ENCODE results near the gene SLX4IP. TPM values are rescaled to one million over a fixed set of nuclear protein-coding genes. Genes with fewer than 3 reads are reported as not detected.

SLX4IP gene
- total RNA-seq, 1 experiment from 2014 or later = 6.4 TPM

DNA sequence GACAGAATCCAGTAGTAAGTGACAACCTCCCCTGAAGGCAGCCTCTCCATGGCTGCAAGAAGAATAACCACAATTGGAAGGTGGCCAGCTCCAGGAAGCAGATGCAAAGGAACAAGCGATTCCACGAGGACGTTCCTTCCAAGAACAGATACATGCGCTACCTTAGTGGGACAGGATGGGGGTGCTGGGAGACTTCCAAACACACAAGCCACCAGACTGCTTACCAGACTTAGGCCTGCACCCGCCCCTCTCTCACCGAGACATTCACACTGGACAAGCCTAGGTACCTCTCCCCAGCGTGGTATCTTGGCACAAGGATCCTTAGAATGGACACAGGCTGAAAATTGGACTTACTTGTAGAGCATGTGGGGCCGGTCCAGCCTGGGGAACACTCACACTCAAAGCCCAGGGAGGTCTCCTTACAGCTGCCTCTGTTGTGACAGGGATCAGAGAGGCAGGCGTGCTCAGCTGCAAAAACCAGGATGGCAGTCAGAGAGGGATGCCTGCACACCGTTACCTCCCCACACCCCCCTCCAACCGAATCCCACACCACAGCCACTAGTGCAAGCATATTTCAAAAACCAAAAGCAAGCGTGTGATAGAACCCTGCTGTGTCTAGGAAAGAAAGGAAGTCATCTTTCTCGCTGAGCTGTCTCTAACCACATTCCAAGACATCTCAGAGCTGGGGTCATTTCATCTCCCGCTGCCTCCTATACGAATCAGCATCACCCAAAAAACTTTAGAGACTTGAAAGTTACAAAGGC, 216.3 kb downstream of the SLX4IP start:
- Histone ChIP-seq H3K27ac (ENCODE audit: low read length) (no peak overlapping the region), H3K4me1 (ENCODE audit: insufficient read depth, low read length) (peaks cover 17% of the 10 kb centered on the region), H3K36me3 (ENCODE audit: low read depth, low read length) (peaks cover 98% of the 10 kb centered on the region), H3K4me2 (ENCODE audit: low read length) (no peak overlapping the region), H3K4me3 (ENCODE audit: low read length) (no peak overlapping the region), H3K79me2 (ENCODE audit: low read length) (peaks cover 52% of the 10 kb centered on the region), H4K20me1 (ENCODE audit: low read length) (peaks cover 62% of the 10 kb centered on the region), H2AFZ (ENCODE audit: low read length) (no peak overlapping the region), H3K9ac (ENCODE audit: low read length) (no peak overlapping the region), H3K27me3 (ENCODE audit: low read length) (no peaks in the 10 kb centered on the region), H3F3A (ENCODE audit: low read length, unreplicated experiment) (peaks cover 3% of the 10 kb centered on the region), H3K9me3 (ENCODE audit: low read length) (no peaks in the 10 kb centered on the region), H3K9me2 (replicated peaks; ENCODE audit: low read length) (no peaks in the 10 kb centered on the region)
- DNase-seq (no peak), ATAC-seq (no peak)
- intact Hi-C loops (cut with micrococcal nuclease) = loop anchor here (5.0 kb wide), 1 partner anchor 99 kb away; no protein-coding TSS in a partner anchor
- POLR2A ChIA-PET (ENCODE audit: unreplicated experiment) = interaction anchor here (0.6 kb wide), 1 partner anchor 615 kb away, joined by 9 read pairs; no protein-coding TSS in a partner anchor
- BruUV-seq (replicated peaks) = no TSS peak
- TF ChIP-seq EZH2 (IDR thresholded peaks at IDR 0.05; ENCODE audit: low read length, unreplicated experiment) = no peak
- TF ChIP-seq EZH2phosphoT487 (IDR thresholded peaks at IDR 0.05; ENCODE audit: borderline replicate concordance, low read length) = no peak
- TF ChIP-seq, protein P1, sequence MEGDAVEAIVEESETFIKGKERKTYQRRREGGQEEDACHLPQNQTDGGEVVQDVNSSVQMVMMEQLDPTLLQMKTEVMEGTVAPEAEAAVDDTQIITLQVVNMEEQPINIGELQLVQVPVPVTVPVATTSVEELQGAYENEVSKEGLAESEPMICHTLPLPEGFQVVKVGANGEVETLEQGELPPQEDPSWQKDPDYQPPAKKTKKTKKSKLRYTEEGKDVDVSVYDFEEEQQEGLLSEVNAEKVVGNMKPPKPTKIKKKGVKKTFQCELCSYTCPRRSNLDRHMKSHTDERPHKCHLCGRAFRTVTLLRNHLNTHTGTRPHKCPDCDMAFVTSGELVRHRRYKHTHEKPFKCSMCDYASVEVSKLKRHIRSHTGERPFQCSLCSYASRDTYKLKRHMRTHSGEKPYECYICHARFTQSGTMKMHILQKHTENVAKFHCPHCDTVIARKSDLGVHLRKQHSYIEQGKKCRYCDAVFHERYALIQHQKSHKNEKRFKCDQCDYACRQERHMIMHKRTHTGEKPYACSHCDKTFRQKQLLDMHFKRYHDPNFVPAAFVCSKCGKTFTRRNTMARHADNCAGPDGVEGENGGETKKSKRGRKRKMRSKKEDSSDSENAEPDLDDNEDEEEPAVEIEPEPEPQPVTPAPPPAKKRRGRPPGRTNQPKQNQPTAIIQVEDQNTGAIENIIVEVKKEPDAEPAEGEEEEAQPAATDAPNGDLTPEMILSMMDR (conservative IDR thresholded peaks at IDR 0.05; ENCODE audit: low read depth, low read length) = no peak
- CTCF ChIA-PET = no interaction called here

DNA sequence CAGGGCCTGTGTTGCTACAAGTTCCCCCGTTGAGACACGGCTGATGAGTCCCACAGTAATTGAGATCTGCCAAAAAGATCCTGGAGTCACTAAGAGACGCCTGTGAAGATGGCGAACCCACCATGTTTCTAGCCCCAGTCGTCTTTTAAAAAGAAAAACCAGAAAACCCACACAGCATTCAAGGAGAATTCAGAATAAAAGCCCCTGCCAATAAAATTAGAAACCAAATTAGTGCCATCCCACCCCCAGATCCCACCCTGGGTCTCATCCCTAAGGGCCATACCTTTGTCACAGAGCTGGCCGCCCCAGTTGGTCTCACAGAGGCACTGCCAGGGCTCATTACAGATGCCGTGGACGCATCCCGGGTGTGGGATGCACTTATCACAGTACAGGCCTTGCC, 217.1 kb downstream of the SLX4IP start:
- H3K27ac ChIP-seq (ENCODE audit: low read length) = no peak overlapping the region
- H3K36me3 ChIP-seq (ENCODE audit: low read depth, low read length) = peaks cover 98% of the 10 kb centered on the region

DNA sequence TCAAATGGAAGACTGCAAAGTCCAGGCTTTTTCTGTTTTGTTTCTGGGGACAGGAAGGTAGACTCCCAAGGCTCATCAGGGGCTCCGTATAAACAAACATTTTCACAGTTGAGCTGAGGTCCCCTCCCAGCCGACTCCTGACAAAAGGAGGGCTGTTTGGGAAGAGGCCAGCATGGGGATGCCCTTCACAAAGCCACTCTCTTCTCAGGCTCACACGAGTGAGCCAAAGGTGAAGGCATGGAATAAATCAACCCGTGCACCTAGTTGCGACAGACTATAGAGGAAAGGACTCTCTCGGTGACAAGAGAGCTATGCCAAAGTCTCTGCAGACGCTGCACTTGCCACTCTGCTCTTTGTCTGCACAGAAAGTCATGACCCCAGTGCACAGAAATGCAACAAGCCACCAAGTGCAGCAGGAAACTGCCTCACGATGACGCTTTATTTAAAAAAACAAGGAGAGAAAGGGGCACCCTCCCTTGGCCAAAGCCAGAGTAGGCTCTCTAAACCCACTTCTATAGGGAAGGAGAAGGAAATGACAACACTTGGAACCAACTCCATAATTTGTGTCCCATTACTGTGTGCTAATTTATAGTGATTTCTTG, 217.7 kb downstream of the SLX4IP start:
- Histone ChIP-seq H3K36me3 (ENCODE audit: low read depth, low read length) (peaks cover 97% of the 10 kb centered on the region), H3K79me2 (ENCODE audit: low read length) (peaks cover 65% of the 10 kb centered on the region), H3K9ac (ENCODE audit: low read length) (no peak overlapping the region), H3K27ac (ENCODE audit: low read length) (no peak overlapping the region), H3F3A (ENCODE audit: low read length, unreplicated experiment) (peaks cover 3% of the 10 kb centered on the region), H3K9me2 (replicated peaks; ENCODE audit: low read length) (no peaks in the 10 kb centered on the region), H4K20me1 (ENCODE audit: low read length) (peaks cover 68% of the 10 kb centered on the region), H3K4me1 (ENCODE audit: insufficient read depth, low read length) (peaks cover 17% of the 10 kb centered on the region), H3K4me3 (ENCODE audit: low read length) (no peak overlapping the region), H3K9me3 (ENCODE audit: low read length) (no peaks in the 10 kb centered on the region), H2AFZ (ENCODE audit: low read length) (no peak overlapping the region), H3K27me3 (ENCODE audit: low read length) (no peaks in the 10 kb centered on the region), H3K4me2 (ENCODE audit: low read length) (no peak overlapping the region)
- TF ChIP-seq, protein P1 (conservative IDR thresholded peaks at IDR 0.05; ENCODE audit: low read depth, low read length) = no peak
- TF ChIP-seq EZH2 (IDR thresholded peaks at IDR 0.05; ENCODE audit: low read length, unreplicated experiment) = no peak
- no peak for TF ChIP-seq EZH2phosphoT487 (IDR thresholded peaks at IDR 0.05; ENCODE audit: borderline replicate concordance, low read length)
- BruUV-seq (replicated peaks) = no TSS peak
- ChIA-PET POLR2A (ENCODE audit: unreplicated experiment) (no interaction called here), CTCF (interaction anchor here (0.6 kb wide), 2 partner anchors 41 to 48 kb away, joined by 3 to 4 read pairs; no protein-coding TSS in a partner anchor)
- ATAC-seq (no peak), DNase-seq (no peak)
- intact Hi-C loops (cut with micrococcal nuclease) = loop anchor here (5.0 kb wide), 1 partner anchor 100 kb away; no protein-coding TSS in a partner anchor

More for the DNA sequence above, 217.1 kb downstream of the SLX4IP start:
- peaks cover 59% of the 10 kb centered on the region for H3K79me2 ChIP-seq (ENCODE audit: low read length)
- H3K4me1 ChIP-seq (ENCODE audit: insufficient read depth, low read length) = peaks cover 17% of the 10 kb centered on the region
- no peak for TF ChIP-seq EZH2 (IDR thresholded peaks at IDR 0.05; ENCODE audit: low read length, unreplicated experiment)
- DNase-seq (no peak), ATAC-seq (no peak)
- CTCF ChIA-PET = no interaction called here
- H3K9me2 ChIP-seq (replicated peaks; ENCODE audit: low read length) = no peaks in the 10 kb centered on the region
- no peak overlapping the region for H3K4me2 ChIP-seq (ENCODE audit: low read length)
- no TSS peak for BruUV-seq (replicated peaks)
- intact Hi-C loops (cut with micrococcal nuclease) = loop anchor here (5.0 kb wide), 1 partner anchor 100 kb away; no protein-coding TSS in a partner anchor
- H2AFZ ChIP-seq (ENCODE audit: low read length) = no peak overlapping the region
- H4K20me1 ChIP-seq (ENCODE audit: low read length) = peaks cover 63% of the 10 kb centered on the region
- H3K9me3 ChIP-seq (ENCODE audit: low read length) = no peaks in the 10 kb centered on the region
- POLR2A ChIA-PET (ENCODE audit: unreplicated experiment) = interaction anchor here (0.6 kb wide), 1 partner anchor 615 kb away, joined by 9 read pairs; no protein-coding TSS in a partner anchor
- H3K9ac ChIP-seq (ENCODE audit: low read length) = no peak overlapping the region
- no peaks in the 10 kb centered on the region for H3K27me3 ChIP-seq (ENCODE audit: low read length)
- H3F3A ChIP-seq (ENCODE audit: low read length, unreplicated experiment) = peaks cover 3% of the 10 kb centered on the region
- H3K4me3 ChIP-seq (ENCODE audit: low read length) = no peak overlapping the region

Data from PC-3 (cell line).